GM21367 (cell line): ENCODE measurements around the gene BEGAIN.

Experiments
- ATAC-seq: cut with Tn5 transposase; IDR thresholded peaks from one replicate; pipeline ENCODE4 v1.9.1; 2021; ENCODE audit not compliant: unreplicated experiment

The BEGAIN gene

GRCh38 chr14:100587086-100587762 lies at the start of gene BEGAIN:
BEGAIN (minus strand) TSS chr14:100587417; CDS start chr14:100587290, 127 bp downstream.
- ATAC-seq: no peak

- no peak for ATAC-seq
Observed at GRCh38 chr14:100636559-100636958, 49.3 kb upstream of the BEGAIN start.

- ATAC-seq: no peak
Observed at GRCh38 chr14:100634026-100634425, 46.8 kb upstream of the BEGAIN start.

GRCh38 chr14:100633406-100633805 lies 46.2 kb upstream of the BEGAIN start:
- no peak for ATAC-seq

- no peak for ATAC-seq
Observed at GRCh38 chr14:100629696-100630095, 42.5 kb upstream of the BEGAIN start.

- ATAC-seq: no peak
Observed at GRCh38 chr14:100629098-100629497, 41.9 kb upstream of the BEGAIN start.

- no peak for ATAC-seq
Observed at GRCh38 chr14:100628225-100628624, 41.0 kb upstream of the BEGAIN start.

- ATAC-seq: no peak
Observed at GRCh38 chr14:100626614-100627013, 39.4 kb upstream of the BEGAIN start.

GRCh38 chr14:100623961-100624360 lies 36.7 kb upstream of the BEGAIN start:
- no peak for ATAC-seq

GRCh38 chr14:100623557-100623956 lies 36.3 kb upstream of the BEGAIN start:
- ATAC-seq: no peak

- ATAC-seq: no peak
Observed at GRCh38 chr14:100622708-100623485, 35.7 kb upstream of the BEGAIN start.

- no peak for ATAC-seq
Observed at GRCh38 chr14:100622224-100622623, 35.0 kb upstream of the BEGAIN start.

GRCh38 chr14:100621806-100622205 lies 34.6 kb upstream of the BEGAIN start:
- ATAC-seq: no peak

- no peak for ATAC-seq
Observed at GRCh38 chr14:100620255-100621100, 33.3 kb upstream of the BEGAIN start.

GRCh38 chr14:100619396-100620254 lies 32.4 kb upstream of the BEGAIN start:
- no peak for ATAC-seq

- no peak for ATAC-seq
Observed at GRCh38 chr14:100618763-100619320, 31.6 kb upstream of the BEGAIN start.

- ATAC-seq: no peak
Observed at GRCh38 chr14:100618318-100618693, 31.1 kb upstream of the BEGAIN start.

GRCh38 chr14:100617410-100618317 lies 30.4 kb upstream of the BEGAIN start:
- ATAC-seq: no peak

GRCh38 chr14:100616854-100617409 lies 29.7 kb upstream of the BEGAIN start:
- no peak for ATAC-seq
